Subcutaneous adipose tissue (tissue), 4 donors: ENCODE data around the gene POC1B. TPM values are rescaled to one million over a fixed set of nuclear protein-coding genes. Genes with fewer than 3 reads are reported as not detected.

Experiments used
- CTCF ChIP-seq: fragments of 450-650 bp; IDR thresholded peaks from one replicate; pipeline ENCODE4 v1.5.1; 2016; ENCODE audit warnings: low read depth, mild to moderate bottlenecking, control low read depth, antibody characterized with exemption, moderate library complexity
- total RNA-seq, 4 donors: library from RNA; depleted of rRNA; stranded (reverse); fragments of >200 nt; gene quantifications; one replicate each; pipeline ENCODE4 v1.1.0, GENCODE V29; 2016

POC1B gene
- total RNA-seq, 4 donors from 2014 or later: 17.9 to 29.7 (median 23.0) TPM

GRCh38 chr12:89538897-89539296, 13.1 kb upstream of the POC1B start:
- TF ChIP-seq CTCF: no peak

GRCh38 chr12:89537389-89537788, 11.5 kb upstream of the POC1B start:
- no peak for TF ChIP-seq CTCF

GRCh38 chr12:89529738-89530137, 3.9 kb upstream of the POC1B start:
- TF ChIP-seq CTCF: no peak

- no peak for TF ChIP-seq CTCF
Observed at GRCh38 chr12:89528434-89528833, 2.6 kb upstream of the POC1B start.

- TF ChIP-seq CTCF: no peak
Observed at GRCh38 chr12:89525305-89525823, 483 bp downstream of the POC1B start.

GRCh38 chr12:89524541-89525304, 1.1 kb downstream of the POC1B start, which contains the start of gene GALNT4:
Gene GALNT4 (minus strand): TSS chr12:89524796. CDS start chr12:89524549, 247 bp downstream.
- no peak for TF ChIP-seq CTCF

- no peak for TF ChIP-seq CTCF
Observed at GRCh38 chr12:89523843-89524540, 1.9 kb downstream of the POC1B start.
